Ascending aorta (tissue), 2 donors: ENCODE results near the gene KRT77. TPM values are rescaled to one million over a fixed set of nuclear protein-coding genes. Genes with fewer than 3 reads are reported as not detected.

Source experiments
- DNase-seq, 2 donors: peaks; one replicate each; pipeline ENCODE4 v3.0.0-alpha.2; 2019; ENCODE audit warnings: low spot score in 2 of 2
- H3K27ac ChIP-seq, 2 donors: fragments of 200-600 bp; sonication (generic); one replicate each; pipeline ENCODE4 v1.5.1; 2016 to 2017; ENCODE audit warnings: mild to moderate bottlenecking in 1 of 2
- H3K27me3 ChIP-seq: fragments of 200-600 bp; sonication (generic); one replicate; pipeline ENCODE4 v1.5.1; 2017
- H3K36me3 ChIP-seq, 2 donors: fragments of 200-600 bp; sonication (generic); one replicate each; pipeline ENCODE4 v1.5.1; 2016
- H3K4me1 ChIP-seq, 2 donors: fragments of 200-600 bp; sonication (generic); one replicate each; pipeline ENCODE4 v1.5.1; 2016 to 2017; ENCODE audit warnings: mild to moderate bottlenecking in 1 of 2
- H3K4me3 ChIP-seq, 2 donors: fragments of 200-600 bp; sonication (generic); one replicate each; pipeline ENCODE4 v1.5.1; 2016 to 2017; ENCODE audit warnings: mild to moderate bottlenecking in 1 of 2
- H3K9me3 ChIP-seq, 2 donors: fragments of 200-600 bp; sonication (generic); one replicate each; pipeline ENCODE4 v1.5.1; 2016
- intact Hi-C: fragments of 100-400 bp; cut with DNase I; formaldehyde crosslinking; loops from one replicate; pipeline ENCODE4 v1.15.1; 2023
- total RNA-seq: library from RNA; depleted of rRNA; stranded (reverse); fragments of >200 nt; gene quantifications from one replicate; pipeline ENCODE4 v1.1.0, GENCODE V29; 2016
- TF ChIP-seq, protein P1 (sequence below), 3 experiments: fragments of 200-600 bp in 2 of 3; fragments of 450-650 bp in 1 of 3; sonication (generic) in 2 of 3; IDR thresholded peaks; one replicate each; pipeline ENCODE4 v1.5.1; 2016 to 2019; ENCODE audit warnings: antibody characterized with exemption in 3 of 3, mild to moderate bottlenecking in 1 of 3, moderate library complexity in 1 of 3

KRT77 gene
- total RNA-seq, 1 donor from 2014 or later = not detected

DNA sequence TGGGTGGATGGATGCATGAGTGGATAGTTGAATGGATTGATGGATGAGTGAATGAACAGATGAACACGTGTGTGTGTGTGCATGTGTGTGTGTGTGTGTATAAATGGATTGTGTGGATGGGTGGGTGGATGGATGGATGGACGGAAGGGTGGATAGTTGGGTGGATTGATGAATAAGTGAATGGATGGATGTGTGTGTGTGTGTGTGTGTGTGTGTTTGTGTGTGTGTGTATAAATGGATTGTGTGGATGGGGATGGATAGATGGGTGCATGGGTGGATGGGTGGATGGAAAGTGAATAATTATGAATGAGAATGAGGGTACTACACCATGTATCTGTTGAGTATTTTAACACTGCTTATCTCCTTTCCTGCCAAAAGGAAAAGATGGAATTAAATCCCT lies 986 bp downstream of the KRT77 start:
- TF ChIP-seq, protein P1, sequence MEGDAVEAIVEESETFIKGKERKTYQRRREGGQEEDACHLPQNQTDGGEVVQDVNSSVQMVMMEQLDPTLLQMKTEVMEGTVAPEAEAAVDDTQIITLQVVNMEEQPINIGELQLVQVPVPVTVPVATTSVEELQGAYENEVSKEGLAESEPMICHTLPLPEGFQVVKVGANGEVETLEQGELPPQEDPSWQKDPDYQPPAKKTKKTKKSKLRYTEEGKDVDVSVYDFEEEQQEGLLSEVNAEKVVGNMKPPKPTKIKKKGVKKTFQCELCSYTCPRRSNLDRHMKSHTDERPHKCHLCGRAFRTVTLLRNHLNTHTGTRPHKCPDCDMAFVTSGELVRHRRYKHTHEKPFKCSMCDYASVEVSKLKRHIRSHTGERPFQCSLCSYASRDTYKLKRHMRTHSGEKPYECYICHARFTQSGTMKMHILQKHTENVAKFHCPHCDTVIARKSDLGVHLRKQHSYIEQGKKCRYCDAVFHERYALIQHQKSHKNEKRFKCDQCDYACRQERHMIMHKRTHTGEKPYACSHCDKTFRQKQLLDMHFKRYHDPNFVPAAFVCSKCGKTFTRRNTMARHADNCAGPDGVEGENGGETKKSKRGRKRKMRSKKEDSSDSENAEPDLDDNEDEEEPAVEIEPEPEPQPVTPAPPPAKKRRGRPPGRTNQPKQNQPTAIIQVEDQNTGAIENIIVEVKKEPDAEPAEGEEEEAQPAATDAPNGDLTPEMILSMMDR (IDR thresholded peaks at IDR 0.05) = no peak
- Histone ChIP-seq H3K4me1 (no peaks in the 10 kb centered on the region), H3K36me3 (no peaks in the 10 kb centered on the region), H3K9me3 (no peaks in the 10 kb centered on the region), H3K4me3 (no peak overlapping the region), H3K27ac (no peak overlapping the region), H3K27me3 (no peaks in the 10 kb centered on the region)
- DNase-seq = no peak
- intact Hi-C loops = no loop called here

DNA sequence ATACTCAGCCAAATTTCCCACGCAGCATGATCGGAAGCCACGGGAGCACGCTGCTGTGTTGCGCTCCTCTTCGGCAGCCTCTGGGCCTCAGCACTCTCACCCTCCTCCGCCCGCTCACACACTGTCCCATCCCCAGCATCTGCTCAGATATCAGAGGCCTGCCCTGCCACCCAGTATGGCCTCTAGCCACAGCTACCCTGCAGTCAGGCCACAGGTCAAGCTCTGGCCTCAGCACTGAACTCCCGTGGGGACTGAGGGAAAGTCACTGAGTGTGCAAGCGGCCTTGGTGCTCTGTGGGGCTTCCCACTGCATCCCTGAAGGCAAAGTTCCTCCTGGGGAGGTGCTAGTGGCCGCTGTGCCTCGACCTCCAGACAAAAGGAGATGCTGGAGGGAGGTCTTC lies 2.0 kb downstream of the KRT77 start:
- no peaks in the 10 kb centered on the region for H3K27me3 ChIP-seq

DNA sequence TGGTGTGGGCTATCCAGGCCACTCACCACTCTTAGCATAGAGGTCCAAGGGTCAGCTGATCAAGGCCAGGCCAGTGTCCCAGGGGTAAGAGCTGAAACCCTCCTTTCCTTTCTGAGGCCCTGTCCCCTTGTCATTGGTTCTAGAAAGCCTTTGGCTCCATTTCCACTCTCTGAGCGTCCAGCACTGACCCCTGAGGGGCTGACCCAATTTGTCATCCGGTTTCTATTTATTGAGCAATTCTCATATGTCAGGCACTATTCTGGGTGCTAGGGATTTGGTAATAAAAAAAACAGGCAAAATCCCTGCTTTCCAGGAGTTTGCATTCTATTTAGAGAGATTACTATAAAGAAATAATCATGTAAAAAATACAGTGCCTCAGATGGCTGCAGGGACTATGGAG lies 3.4 kb downstream of the KRT77 start:
- Histone ChIP-seq H3K27ac (no peak overlapping the region), H3K9me3 (no peaks in the 10 kb centered on the region), H3K4me3 (no peak overlapping the region), H3K36me3 (no peaks in the 10 kb centered on the region), H3K27me3 (no peaks in the 10 kb centered on the region), H3K4me1 (no peaks in the 10 kb centered on the region)
- TF ChIP-seq, protein P1 (IDR thresholded peaks at IDR 0.05) = no peak
- intact Hi-C loops = no loop called here
- no peak for DNase-seq

More for the DNA sequence above, 2.0 kb downstream of the KRT77 start:
- no peak overlapping the region for H3K27ac ChIP-seq
- H3K4me3 ChIP-seq = no peak overlapping the region
- H3K4me1 ChIP-seq = no peaks in the 10 kb centered on the region
- no peaks in the 10 kb centered on the region for H3K36me3 ChIP-seq
- TF ChIP-seq, protein P1 (IDR thresholded peaks at IDR 0.05) = no peak
- no peaks in the 10 kb centered on the region for H3K9me3 ChIP-seq
- intact Hi-C loops = no loop called here
- no peak for DNase-seq

DNA sequence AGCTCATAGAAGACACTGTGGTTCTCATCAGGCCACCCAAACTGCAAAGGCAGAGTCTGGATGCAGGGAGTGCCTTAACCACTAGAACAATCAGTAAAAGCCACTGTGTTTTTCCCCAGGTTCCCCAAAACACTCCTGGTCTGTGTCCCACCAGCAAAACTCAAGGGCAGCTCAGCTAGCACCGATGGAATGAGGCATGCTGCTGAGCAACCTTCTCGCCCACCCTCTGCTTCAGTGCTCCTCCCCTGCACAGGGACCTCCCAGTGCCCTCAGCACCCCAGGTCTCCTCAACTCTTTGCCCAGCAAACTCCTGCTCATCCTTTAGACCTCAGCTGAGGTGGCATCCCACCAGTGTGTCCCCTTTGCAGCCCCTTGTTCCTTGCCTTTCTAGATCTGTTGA lies 4.0 kb downstream of the KRT77 start:
- no peak overlapping the region for H3K27ac ChIP-seq
- no peak for DNase-seq
- H3K9me3 ChIP-seq = no peaks in the 10 kb centered on the region
- H3K36me3 ChIP-seq = no peaks in the 10 kb centered on the region
- no peak overlapping the region for H3K4me3 ChIP-seq
- no peaks in the 10 kb centered on the region for H3K4me1 ChIP-seq
- H3K27me3 ChIP-seq = no peaks in the 10 kb centered on the region
- intact Hi-C loops = no loop called here
- TF ChIP-seq, protein P1 (IDR thresholded peaks at IDR 0.05) = no peak

DNA sequence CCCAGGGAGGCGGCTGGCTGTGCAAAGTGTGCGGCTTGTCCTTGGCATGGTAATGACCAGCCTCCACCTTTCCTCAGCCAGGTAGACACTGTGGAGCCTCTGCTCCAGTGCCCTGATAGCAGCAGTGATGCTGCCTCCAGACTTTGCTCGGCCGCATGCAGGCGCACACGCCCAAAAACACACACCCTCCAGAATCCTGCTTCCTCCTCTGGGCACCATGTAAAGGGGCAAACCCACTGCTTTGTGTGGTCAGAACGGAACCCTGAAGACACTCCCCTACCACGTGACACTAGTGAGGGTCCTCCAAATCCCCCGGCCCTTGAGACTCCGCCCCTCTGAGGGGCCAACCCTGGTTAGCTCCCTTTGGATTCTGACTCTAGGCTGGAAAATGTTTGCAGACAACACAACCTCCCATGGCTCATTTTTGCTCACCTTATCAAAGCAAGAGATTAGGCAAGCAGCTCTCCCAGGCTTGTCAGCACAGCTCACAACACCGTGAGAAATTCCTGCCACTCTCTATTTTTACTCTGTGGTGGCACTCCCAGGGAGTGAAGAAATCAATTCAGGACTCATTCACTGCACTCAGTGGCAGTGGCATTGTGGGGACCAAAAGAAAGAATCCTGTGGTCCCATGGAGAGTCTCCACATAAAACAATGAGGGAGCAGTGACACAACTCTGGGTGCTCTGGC lies 4.5 kb downstream of the KRT77 start:
- intact Hi-C loops = no loop called here
- Histone ChIP-seq H3K27ac (no peak overlapping the region), H3K4me1 (no peaks in the 10 kb centered on the region), H3K9me3 (no peaks in the 10 kb centered on the region), H3K36me3 (no peaks in the 10 kb centered on the region), H3K27me3 (no peaks in the 10 kb centered on the region), H3K4me3 (no peak overlapping the region)
- DNase-seq = no peak
- TF ChIP-seq, protein P1 (IDR thresholded peaks at IDR 0.05) = no peak
